LNCAP (cell line): ENCODE measurements around the gene SOHLH2.

Source experiments
- TF ChIP-seq, protein P1 (sequence below): fragments of 450-650 bp; IDR thresholded peaks from 2 replicates; pipeline ENCODE4 v1.5.1; 2017; ENCODE audit warnings: mild to moderate bottlenecking

The SOHLH2 gene, protein sequence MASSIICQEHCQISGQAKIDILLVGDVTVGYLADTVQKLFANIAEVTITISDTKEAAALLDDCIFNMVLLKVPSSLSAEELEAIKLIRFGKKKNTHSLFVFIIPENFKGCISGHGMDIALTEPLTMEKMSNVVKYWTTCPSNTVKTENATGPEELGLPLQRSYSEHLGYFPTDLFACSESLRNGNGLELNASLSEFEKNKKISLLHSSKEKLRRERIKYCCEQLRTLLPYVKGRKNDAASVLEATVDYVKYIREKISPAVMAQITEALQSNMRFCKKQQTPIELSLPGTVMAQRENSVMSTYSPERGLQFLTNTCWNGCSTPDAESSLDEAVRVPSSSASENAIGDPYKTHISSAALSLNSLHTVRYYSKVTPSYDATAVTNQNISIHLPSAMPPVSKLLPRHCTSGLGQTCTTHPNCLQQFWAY

DNA sequence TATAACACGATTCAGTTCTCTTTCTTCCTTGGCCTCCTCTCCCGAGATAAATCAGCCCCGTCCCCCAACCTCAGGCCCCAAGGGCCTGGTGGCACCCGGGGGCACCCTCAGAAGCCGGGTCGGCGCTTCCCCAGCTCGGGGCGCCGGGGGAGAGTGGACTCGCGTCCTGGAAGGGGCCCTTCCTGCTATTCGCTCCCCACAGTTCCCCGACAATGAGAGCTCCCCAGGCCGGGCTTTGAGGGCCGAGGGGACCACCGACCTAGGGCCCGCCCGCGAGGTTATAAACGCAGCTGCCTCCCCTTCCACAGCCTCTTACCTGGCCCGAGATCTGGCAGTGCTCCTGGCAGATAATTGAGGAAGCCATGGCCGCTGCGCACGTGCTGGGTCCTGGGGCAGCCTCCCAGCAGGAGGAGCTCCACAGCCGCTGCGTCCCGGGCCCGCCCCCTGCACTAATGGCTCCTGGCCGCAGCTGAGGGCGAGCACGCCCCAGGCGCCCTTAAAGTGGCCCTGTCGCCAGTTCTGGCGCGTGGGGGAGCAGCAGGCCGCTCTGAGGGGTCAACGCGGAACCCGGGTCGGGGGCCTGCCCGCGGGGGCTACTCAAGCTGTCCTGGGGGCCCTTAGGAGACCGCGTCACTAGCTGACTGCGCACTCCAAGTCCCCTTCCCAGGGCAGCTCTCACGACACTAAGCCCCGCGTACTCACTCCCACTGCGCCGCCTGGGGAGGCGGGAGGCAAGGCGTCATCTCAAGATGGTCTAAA, at the start of gene SOHLH2:
Gene SOHLH2, minus strand, starts transcription at position 394 of the 759 bp plus-strand sequence. Its CDS starts 30 bp downstream, at position 364.
- TF ChIP-seq, protein P1, sequence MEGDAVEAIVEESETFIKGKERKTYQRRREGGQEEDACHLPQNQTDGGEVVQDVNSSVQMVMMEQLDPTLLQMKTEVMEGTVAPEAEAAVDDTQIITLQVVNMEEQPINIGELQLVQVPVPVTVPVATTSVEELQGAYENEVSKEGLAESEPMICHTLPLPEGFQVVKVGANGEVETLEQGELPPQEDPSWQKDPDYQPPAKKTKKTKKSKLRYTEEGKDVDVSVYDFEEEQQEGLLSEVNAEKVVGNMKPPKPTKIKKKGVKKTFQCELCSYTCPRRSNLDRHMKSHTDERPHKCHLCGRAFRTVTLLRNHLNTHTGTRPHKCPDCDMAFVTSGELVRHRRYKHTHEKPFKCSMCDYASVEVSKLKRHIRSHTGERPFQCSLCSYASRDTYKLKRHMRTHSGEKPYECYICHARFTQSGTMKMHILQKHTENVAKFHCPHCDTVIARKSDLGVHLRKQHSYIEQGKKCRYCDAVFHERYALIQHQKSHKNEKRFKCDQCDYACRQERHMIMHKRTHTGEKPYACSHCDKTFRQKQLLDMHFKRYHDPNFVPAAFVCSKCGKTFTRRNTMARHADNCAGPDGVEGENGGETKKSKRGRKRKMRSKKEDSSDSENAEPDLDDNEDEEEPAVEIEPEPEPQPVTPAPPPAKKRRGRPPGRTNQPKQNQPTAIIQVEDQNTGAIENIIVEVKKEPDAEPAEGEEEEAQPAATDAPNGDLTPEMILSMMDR, result no peak

DNA sequence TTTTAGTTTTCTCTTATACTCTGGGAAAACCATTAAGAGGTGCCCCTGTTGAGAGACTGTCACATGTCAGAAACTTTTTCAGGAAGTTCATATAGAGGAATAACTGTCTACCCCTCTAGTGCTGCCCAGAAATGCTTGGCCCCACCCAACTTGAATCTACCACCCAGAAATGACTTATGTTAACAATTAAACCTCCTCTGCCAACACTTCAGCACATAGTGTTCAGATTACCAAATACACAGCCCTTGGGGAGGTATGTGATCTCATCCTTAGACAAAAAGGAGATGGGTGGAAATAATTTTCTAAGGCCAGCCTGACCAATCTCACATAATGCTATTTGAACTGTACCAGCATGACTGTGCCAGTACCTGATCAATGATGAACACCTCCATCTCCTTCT, 47.6 kb upstream of the SOHLH2 start:
- TF ChIP-seq, protein P1, result no peak

- TF ChIP-seq, protein P1, result no peak
Observed at GRCh38 chr13:36261011-36261410, 46.7 kb upstream of the SOHLH2 start.

GRCh38 chr13:36259361-36260137, 45.2 kb upstream of the SOHLH2 start:
- TF ChIP-seq, protein P1, result no peak

- TF ChIP-seq, protein P1, result no peak
Observed at GRCh38 chr13:36258831-36259230, 44.5 kb upstream of the SOHLH2 start.

GRCh38 chr13:36251526-36251925, 37.2 kb upstream of the SOHLH2 start:
- TF ChIP-seq, protein P1, result no peak

GRCh38 chr13:36251017-36251416, 36.7 kb upstream of the SOHLH2 start:
- TF ChIP-seq, protein P1, result no peak
